ENCODE results near the gene SIMC1.

- TF ChIP-seq, protein P1, sequence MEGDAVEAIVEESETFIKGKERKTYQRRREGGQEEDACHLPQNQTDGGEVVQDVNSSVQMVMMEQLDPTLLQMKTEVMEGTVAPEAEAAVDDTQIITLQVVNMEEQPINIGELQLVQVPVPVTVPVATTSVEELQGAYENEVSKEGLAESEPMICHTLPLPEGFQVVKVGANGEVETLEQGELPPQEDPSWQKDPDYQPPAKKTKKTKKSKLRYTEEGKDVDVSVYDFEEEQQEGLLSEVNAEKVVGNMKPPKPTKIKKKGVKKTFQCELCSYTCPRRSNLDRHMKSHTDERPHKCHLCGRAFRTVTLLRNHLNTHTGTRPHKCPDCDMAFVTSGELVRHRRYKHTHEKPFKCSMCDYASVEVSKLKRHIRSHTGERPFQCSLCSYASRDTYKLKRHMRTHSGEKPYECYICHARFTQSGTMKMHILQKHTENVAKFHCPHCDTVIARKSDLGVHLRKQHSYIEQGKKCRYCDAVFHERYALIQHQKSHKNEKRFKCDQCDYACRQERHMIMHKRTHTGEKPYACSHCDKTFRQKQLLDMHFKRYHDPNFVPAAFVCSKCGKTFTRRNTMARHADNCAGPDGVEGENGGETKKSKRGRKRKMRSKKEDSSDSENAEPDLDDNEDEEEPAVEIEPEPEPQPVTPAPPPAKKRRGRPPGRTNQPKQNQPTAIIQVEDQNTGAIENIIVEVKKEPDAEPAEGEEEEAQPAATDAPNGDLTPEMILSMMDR (IDR thresholded peaks at IDR 0.05; ENCODE audit: low read length), result no peak
- TF ChIP-seq EZH2 (optimal IDR thresholded peaks at IDR 0.05; ENCODE audit: low read depth, low read length), result no peak
- no peak for TF ChIP-seq EZH2phosphoT487 (IDR thresholded peaks at IDR 0.05; ENCODE audit: low read length)
Measured at GRCh38 chr5:176350416-176350815, 112.2 kb downstream of the SIMC1 start.

Data from MM.1S (cell line).